HL-60 (cell line): Measurements from ENCODE around the gene ZWINT.

ENCODE experiments used
- DNase-seq, 2 experiments: peaks; one replicate each; pipeline ENCODE4 v3.0.0-alpha.2; 2010 to 2020; ENCODE audit warnings: low read depth in 1 of 2, low spot score in 1 of 2
- H3K27ac ChIP-seq: fragments of 250-450 bp; sonication (Bioruptor Pico); replicated peaks from 2 replicates; pipeline ENCODE4 v1.5.1; 2020; ENCODE audit warnings: mild to moderate bottlenecking, moderate library complexity
- H3K27me3 ChIP-seq: fragments of 250-450 bp; sonication (Bioruptor Pico); 2 replicates; pipeline ENCODE4 v1.5.1; 2021; ENCODE audit warnings: mild to moderate bottlenecking, moderate library complexity; ENCODE audit not compliant: insufficient read depth, poor library complexity, severe bottlenecking
- H3K4me3 ChIP-seq: replicated peaks from 2 replicates; pipeline ENCODE4 v1.5.1; 2011; ENCODE audit warnings: mild to moderate bottlenecking, control low read depth, low read length; ENCODE audit not compliant: insufficient read depth
- CTCF ChIP-seq: IDR thresholded peaks from one replicate; pipeline ENCODE4 v1.5.1; 2011; ENCODE audit warnings: low read length, control low read depth, inconsistent platforms; ENCODE audit not compliant: insufficient read depth
- GABPA ChIP-seq: IDR thresholded peaks from 2 replicates; pipeline ENCODE4 v1.6.1; 2012; ENCODE audit warnings: low read depth
- POLR2AphosphoS5 ChIP-seq: IDR thresholded peaks from 2 replicates; pipeline ENCODE4 v1.6.1; 2012; ENCODE audit warnings: low read depth
- REST ChIP-seq: IDR thresholded peaks from 2 replicates; pipeline ENCODE4 v1.6.1; 2012; ENCODE audit warnings: low read depth; ENCODE audit not compliant: insufficient replicate concordance
- SPI1 ChIP-seq: IDR thresholded peaks from 2 replicates; pipeline ENCODE4 v1.6.1; 2012; ENCODE audit warnings: low read depth, mild to moderate bottlenecking, borderline replicate concordance
- long read RNA-seq: library from polyadenylated mRNA; unstranded; transcript quantifications from one replicate; pipeline ENCODE4 v2.0.0, GENCODE V29; 2020

ZWINT gene
- long read RNA-seq, transcript ZWINT-209 (7 exons, 1,961 nt): minor isoform, 97 of 894 reads
- long read RNA-seq, transcript ZWINT-202 (9 exons, 807 nt): minor isoform, 277 of 894 reads
- long read RNA-seq, transcript ZWINT-203 (9 exons, 1,872 nt): major isoform, 279 of 894 reads
- long read RNA-seq, transcript ZWINT-208 (8 exons, 1,621 nt): minor isoform, 5 of 894 reads
- long read RNA-seq, partial matches to known transcripts: 19 of 894 reads
- long read RNA-seq, other reads (novel, unspliced or antisense): 215 of 894 reads

- Histone ChIP-seq H3K27me3 (no peaks in the 10 kb centered on the region), H3K27ac (peak within 1 kb of the TSS; percentile 80), H3K4me3 (peak within 1 kb of the TSS; percentile 56)
- peak; percentile 91 to 96 for DNase-seq
- TF ChIP-seq SPI1: no peak
- TF ChIP-seq POLR2AphosphoS5: peak; percentile 88
- no peak for TF ChIP-seq CTCF
- TF ChIP-seq REST: no peak
Measured at GRCh38 chr10:56360967-56361612, at the start of gene ZWINT. TSS of gene ZWINT (minus strand) at chr10:56361259. CDS start at chr10:56361236, 23 bp downstream.

GRCh38 chr10:56383806-56384205 lies 22.7 kb upstream of the ZWINT start:
- no peak for TF ChIP-seq CTCF
- no peak for TF ChIP-seq GABPA
- no peak for TF ChIP-seq SPI1
- TF ChIP-seq POLR2AphosphoS5: no peak
- no peak for TF ChIP-seq REST
- Histone ChIP-seq H3K27me3 (no peaks in the 10 kb centered on the region), H3K27ac (no peak overlapping the region), H3K4me3 (no peak overlapping the region)
- no peak for DNase-seq

- TF ChIP-seq SPI1 (no peak), REST (no peak), GABPA (no peak), POLR2AphosphoS5 (no peak), CTCF (no peak)
- Histone ChIP-seq H3K4me3 (no peak overlapping the region), H3K27ac (no peak overlapping the region), H3K27me3 (no peaks in the 10 kb centered on the region)
- DNase-seq: peak; percentile 6 to 25
Measured at GRCh38 chr10:56370217-56371113, 9.4 kb upstream of the ZWINT start.
